HG03342 (cell line): ENCODE data around the gene TMBIM6.

ENCODE experiments used
- ATAC-seq: cut with Tn5 transposase; IDR thresholded peaks from one replicate; pipeline ENCODE4 v1.9.1; 2021; ENCODE audit warnings: mild to moderate bottlenecking, moderate library complexity; ENCODE audit not compliant: unreplicated experiment

Gene TMBIM6

DNA sequence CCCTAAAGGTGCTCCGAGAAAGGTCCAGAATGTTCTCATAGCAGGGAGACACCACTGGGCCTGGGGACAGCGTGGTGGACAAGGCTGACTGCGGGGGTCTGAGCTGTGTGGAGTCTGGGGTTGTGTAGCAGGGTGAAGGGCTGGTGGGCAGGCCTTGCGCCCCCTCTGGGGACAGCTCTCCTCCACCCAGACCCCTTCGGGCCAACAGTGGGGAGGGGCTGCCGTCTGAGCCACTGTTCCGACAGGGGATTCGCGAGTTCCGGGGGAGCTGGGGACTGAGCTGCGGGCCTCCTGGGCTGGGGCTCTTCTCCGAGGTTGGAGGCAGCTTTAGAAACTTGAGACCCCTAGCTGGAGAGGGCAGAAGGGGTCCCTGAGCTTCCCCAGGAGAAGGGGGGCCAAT is 54.8 kb downstream of the TMBIM6 start:
- ATAC-seq: no peak

DNA sequence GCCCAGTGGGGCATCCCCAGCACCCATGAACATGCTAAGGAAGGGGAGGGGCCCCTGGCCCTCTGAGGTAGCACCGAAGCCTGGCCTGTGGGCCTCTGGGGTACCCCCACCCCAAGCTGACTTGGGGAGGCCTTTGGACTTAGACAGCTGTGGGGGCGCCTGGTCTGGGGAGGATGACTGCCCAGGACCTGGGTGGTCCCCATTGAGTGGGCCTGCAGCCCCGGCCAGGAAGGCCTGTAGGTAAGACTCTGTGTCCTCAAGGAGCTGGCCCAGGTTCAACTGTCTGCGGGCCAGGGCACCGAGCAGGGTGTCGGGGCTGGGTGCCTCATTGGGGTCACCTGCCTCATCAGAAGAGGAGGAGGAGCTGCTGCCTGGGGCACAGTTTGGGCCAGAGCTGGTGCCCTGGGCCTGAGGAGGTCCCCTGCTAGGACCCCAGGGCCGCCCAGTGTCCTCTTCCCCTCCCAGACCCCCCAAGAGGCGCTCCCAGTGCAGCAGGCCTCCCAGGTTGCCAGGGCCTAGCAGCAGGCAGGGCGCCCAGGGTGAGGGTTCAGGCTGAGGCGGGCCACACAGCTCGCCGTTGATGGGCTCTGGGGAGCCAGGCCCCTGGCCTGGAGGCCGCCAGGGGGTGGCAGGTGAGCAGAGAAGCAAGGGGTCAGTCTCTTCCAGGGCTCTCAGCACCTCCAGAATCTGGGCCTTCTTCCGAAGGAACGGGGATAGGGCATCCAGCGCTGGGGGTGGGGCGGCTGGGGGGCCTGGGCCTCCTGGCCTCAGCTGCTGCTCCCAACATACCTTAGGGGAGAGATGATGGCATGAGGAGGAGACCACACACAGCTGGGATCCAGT is 55.5 kb downstream of the TMBIM6 start:
- ATAC-seq: no peak

DNA sequence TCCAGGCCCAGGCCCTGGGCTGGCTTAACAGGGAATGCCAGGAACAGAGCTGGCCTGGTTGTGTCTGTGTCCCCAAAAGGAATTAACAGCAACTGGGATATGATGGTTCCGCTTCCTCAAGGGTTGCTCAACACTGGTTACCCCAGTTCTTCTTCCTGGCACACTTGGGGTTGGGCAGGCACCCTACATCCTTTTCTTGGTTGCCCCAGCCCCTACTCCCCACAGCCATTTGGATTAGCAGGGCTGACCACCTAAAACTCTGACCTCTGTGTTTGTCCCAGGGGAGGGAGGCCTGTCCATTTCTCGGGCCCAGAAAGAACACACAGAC is 56.1 kb downstream of the TMBIM6 start:
- ATAC-seq: no peak

DNA sequence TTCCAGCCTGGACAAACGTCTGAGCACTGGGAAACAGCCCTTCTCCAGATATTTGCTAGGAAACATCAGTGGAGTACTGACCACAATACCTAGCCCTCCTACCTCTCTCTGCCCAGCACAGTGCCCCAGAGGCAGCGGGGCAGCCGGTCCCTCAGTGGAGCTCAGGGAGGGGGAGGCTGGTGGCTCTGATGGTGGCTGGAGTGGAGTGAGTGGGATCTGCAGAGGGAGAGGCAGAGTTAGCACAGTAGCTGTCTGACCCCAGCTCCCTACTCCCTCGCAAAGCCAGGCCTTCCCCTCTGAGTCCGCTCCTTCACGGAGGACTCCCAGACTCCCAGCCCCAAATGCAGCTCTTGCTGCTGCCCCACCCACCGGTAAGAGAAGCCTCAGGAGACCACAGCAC is 56.9 kb downstream of the TMBIM6 start:
- no peak for ATAC-seq

DNA sequence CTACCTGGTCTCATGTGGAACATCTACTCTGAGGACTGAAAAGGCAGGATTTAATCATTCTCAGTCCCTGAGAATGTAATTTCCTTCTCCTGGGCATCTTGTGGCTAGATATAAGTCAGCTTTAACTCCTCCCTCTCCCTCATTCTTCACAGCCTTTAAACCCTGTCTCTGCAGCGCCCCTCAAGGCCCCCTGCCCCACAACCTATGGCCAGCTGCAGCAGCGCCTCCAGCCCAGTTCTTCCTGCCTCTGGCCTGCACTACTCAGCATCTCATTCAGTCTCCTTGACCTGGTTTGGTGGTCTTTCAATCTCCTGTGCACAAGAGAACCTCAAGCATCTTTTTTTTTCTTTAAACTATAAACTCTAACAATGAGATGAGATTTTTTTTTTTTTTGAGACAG is 57.6 kb downstream of the TMBIM6 start:
- ATAC-seq: no peak

DNA sequence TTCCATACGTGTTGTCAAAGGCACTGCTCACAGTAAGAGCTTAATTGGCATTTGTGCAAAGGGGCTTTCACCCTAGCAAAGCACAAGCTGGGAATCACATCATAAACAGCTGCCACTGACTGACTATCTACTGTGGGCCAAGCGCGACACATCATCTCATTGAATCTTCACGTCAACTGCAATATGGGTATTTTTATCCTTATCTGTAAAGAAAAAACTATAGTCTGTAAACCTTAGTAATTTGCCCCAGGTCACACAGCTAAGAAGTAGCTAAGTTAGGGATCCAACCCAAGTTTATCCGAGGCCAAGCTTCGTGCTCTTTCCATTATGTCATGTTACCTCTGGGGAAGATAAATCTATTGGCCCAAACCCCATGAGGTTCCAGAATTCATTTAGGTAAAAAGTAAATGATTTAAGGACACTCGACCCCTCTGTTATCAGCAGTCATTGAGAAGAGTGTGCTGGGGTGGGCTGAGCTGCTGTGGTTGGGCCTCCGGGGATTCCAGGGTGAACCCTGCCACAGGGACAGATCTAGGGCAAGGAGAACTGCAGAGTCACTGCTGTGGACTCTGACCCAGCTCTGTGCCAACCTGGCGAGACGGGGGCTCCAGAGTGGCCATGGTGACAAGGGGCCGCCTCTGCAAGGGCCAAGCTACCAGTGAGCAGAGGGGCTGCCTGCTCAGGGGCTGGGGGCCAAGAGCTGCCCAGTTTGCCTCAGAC is 59.2 kb downstream of the TMBIM6 start:
- ATAC-seq: no peak

DNA sequence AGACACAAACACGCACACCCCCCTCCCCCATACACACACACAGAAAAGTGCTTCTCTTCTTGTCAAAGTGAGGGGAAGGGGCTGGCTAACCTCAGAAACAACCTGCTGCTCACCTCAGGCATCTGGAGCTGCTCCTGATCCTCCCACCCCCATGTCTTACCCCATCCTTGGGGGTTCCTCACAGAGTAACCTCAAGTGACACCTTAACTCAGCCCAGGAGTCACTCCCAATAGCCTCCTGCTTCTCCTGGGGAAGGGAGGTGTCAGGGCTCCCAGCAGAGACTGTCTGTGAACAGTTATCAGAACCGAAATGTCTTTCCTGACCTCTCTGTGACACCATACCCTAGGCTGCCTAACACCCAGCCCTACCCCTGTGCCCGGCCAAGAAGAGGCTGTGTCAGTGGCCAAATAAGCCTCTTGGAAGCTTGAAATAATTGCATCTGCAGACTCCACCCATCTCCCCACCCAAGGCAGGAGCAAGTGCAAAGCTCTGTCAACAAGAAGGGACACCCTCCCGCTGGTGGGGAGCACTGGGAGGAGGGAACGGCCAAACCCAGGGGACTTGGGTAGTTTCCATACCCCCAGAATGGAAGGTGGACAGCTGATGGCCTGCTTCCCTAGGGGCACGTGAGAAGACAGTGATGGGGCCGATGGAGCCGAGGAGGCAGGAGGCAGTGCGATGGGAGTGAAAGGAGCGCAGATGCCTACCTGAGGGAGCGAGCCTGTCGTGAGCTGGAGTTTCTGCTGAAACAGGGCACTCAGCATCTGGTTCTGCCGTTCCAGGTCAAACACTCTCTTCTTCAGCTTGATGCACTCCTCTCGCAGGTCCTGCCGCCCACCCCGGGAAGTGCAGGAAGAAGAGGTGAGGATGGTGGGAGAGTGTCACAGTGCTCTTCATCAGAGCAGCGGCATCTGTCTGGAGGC is 60.0 kb downstream of the TMBIM6 start:
- ATAC-seq: no peak

DNA sequence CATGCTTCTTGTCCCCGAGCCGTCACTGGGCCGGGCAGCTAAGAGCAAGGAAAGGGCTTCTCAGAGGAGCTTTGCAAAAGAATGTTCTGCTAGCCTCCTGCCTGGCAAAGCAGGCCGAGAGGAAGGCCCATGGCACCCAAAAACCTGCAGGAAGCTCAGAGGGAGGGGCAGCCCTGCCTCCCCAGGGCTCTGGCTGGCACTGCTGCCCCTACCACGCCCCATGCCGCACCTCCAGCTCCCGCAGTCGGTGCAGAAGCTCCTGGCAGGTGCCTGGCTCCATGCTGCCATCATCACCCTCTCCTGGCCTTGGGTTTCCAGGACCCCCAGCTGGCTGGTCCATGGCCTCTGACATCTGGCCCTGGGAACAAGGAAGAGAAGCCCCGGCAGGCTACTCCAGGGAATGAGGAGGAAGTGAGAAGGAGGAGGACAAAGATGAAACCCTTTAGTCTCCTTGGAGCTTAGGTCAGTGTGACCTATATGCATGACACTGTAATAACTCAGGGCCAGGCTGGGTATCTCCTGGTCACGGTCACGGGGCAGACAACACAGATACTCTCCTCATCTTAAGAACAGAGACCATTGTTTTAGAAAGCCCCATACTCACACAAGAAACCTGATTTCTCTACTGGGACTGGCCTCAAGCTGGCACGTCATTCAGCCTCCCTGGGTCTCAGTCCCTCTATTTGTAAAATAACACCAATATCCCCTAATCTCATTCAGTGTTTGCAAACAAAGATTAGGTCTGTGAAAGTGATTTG is 62.5 kb downstream of the TMBIM6 start:
- ATAC-seq: no peak

DNA sequence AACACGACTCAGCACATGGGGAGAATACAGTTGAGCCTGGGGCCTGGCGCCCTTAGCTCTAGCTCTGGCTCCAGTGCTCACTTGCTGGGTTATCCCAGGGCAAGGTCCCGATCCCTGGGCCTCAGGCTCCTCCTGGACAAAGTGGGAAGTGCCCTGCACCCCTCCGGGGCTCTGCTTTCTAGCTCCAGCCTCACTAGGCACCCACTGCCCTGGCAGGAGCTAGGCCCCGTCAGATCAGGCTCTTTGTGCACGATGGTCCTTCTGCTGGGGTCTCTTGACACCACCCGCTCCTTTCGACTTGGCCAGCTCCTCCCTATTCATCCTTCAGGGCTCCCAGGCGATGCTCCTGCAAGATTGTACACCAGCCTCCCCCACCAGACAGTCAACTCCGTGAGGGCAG is 63.5 kb downstream of the TMBIM6 start:
- no peak for ATAC-seq

DNA sequence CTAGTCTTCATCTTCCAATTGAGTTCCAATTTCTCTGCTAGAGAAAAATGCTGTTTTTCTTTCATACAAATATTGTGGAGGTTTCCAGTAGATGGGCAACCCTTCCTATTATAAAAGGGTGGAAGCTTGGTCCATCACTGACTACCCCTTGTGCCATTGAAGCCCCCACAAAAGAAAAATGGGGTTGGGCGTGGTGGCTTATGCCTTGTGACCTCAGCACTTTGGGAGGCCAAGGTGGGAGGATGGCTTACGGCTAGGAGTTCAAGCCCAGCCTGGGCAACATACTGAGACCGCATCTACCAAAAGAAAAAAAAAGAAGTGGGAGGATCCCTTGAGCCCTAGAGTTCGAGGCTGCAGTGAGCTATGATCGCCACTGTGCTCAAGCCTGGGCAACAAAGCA is 64.1 kb downstream of the TMBIM6 start:
- ATAC-seq: no peak

DNA sequence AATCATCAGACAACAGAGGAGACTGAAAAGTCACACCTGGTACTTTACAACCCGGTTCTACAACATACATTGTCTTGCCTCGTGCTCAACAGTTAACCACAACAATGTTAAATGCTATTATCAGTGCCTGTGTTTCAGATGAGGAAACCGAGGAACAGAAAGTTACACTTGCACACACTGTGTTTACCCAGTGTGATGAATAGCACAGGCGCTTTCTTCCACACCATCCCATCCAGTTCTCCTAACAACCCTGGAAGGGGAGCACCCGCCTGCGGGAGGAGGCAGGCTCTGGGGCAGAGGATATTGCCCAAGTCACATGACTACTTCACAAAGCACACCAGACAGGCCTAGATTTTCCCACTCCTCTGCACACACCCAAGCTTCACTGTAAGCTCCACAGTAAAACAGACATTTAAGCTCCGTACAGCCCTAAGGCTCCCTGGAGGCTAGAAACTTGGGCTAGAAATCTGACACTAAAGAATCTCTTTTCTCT is 65.0 kb downstream of the TMBIM6 start:
- ATAC-seq: no peak

DNA sequence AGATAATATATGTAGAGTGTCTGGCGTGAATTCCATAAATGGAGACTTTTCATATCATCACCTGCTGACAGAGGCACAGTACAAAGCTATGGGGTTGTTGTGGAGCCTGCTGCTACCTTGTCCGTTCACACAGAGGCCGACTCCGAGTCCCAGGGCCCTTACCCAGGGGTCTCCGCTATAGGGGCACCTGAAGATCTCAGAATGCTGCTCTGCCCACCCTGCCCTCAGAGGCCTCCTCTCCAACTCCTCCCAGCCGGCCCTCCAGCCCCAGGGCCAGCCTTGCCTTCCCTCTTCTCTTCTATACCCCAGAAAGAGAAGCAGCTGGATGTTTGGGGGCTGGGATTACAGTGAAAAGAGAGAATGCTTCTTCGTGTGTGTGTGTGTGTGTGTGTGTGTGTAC is 65.5 kb downstream of the TMBIM6 start:
- ATAC-seq: no peak

DNA sequence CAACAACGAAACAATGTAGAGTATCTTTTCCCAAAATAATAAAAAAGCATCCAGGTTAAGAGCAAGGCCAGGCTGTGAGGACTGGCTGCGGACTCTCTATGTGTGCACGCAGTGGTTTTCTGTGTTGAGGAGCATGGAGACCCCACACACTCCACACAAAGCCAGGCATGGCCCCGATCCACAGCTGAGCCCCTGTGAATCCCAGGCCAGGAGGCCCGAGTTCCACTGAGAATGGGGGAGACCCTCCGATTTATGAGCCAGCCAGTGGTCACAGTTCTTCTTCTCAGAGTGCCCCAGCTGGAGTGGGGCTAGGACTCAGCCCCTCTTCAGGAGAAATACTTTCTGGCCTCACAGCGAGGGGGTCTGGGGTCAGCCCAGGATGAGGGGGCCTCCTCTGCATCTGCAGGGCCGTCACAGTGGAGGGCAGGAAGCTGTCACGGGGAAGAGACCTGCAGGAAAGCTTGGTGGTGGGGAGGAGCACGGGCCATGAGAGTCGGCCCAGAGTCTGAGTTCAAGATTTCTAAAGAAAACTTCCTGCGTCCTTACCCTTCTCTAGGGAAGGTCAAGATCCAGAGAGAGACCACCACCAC is 66.7 kb downstream of the TMBIM6 start:
- ATAC-seq: no peak

DNA sequence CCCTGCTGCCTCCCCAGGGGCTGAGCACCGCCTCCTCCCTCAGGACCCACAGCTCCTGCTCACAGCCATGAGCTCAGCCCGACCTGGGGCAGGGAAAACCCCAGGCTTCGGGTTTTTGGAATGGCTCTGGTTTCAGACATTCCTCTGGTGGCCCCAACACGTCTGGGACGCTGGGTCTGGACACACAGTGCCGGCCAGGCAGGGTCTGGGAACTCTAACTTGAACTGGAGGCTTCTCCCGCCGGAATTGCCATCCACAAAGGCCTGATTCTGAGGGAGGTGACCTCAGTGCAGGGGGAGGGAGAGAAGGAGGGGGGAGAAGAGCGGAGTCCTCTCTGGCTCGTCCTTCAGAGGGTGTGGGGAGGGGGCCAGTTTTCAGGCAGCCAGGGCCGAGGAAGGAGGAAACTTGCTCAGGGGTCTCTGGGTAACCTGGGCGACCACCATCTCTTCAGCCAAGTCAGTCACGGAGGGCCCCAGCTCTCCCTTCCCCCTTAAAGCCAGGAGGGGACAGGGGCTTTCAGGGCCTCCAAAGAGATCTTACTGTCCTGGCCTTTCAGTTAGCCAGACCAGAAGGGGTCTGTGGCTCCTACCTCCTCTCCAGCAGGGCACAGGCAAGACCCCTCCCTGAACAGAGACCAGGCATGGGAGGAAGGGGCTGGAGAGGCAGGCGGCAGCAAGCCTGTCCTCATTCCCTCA is 67.5 kb downstream of the TMBIM6 start:
- ATAC-seq: no peak

DNA sequence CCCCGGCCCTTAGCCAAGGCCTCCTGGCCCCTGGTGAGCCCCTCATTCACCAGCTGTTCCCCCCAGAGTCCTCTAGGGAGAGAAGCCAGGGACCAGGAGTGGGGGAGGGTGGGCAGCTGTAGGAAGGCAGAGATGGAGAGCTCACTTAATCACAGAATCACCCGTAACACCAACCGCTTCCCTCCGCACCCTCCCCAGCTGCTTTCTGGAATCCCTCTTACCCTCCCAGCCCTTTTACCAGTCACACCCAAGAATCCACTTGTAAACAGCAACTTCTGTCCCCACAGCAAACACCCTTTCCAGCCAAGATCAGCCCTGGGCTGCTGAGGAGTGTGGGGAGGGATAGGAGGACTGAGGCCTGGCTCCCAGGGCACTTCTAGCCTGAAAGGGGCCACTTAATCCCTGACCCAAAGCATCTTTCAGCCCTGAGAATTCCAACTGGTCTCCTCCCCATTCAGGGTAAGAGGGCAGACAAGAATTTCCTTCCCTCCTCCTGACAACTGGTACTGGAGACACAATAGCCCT is 68.1 kb downstream of the TMBIM6 start:
- ATAC-seq: no peak

DNA sequence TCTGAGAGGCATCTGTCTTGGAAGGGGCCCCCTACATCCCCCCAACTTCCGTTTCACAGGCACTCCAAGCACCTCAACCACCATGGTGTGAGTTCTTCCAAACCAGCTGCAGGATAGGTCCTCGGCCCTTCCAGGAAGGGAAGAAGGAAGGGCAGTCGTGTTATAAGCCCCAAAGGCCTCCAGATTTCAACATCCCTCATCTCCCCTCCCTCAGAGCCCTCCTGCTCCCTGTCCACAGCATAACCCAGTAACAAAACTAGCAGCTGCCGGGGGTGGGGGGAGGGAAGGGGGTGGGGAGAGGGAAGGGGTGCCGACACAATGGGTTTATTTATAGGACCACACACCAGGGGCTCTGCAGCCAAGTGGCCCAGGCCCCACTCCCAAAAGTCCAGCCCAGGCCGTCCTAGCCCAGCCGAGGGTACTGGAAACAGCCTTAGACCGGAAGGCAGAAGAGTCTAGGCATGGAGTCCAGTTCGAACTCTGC is 68.6 kb downstream of the TMBIM6 start:
- ATAC-seq: no peak

DNA sequence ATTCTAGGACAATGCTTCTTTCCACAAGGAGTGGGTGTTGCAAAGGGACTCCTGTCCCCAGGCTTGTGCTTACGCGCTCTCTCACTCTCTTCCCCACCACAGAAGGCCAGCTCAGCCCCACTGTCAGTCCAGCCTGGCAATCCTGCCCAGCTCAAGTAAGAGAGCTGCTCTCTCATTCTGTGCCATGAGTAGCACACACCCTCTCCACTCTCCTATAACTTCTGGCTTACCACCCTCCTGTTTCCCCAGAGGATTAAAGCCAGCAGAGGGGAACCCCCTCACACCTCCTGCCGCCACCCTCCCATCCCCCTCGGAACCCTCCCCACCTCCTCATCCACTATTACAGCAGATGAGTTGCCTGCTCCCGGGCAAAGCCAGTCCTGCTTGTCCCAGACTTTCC is 69.8 kb downstream of the TMBIM6 start:
- no peak for ATAC-seq

DNA sequence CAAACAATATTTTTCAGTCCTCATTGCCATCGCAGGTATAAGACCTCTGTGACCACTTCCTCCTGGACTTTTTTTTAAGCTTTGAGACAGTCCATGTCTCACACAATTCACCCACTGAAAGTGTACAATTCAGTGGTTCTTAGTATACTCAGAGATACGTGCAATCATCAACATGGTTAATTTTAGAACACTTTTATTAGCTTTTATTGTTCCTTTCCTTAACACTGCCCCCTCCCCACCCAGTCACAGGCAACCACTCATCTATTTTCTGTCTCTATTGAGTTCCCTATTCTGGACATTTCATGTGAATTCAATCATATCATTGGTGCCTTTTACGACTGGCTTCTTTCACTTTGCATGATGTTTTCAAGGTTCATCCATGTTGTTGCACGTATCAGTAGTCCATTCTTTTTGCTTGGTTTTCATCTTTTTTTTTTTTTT is 70.6 kb downstream of the TMBIM6 start:
- ATAC-seq: no peak

DNA sequence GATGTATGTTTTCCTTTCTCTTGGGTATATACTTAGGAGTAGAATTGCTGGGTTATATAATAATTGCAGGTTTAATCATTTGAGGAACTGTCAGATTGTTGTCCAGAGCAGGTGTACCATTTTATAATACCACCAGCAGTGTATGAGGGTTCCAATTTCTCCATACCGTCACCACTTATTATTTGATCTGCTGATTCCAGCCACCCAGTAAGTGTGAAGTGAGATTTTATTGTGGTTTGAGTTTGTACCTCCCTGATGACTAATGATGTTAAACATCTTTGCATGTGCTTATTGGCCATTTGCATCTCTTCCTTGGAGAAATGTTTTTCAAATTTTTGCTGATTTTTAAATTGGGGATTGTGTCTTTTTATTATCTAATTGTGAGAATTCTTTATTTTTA is 71.8 kb downstream of the TMBIM6 start:
- no peak for ATAC-seq
